HG02852 (cell line): ENCODE results near the gene SDK2.
"Not testable (repeated sequence)": the region's sequence is repeated elsewhere in the genome, so short reads cannot be mapped to it uniquely, and the experiment has no call there.

Experiments used
- ATAC-seq: cut with Tn5 transposase; IDR thresholded peaks from one replicate; pipeline ENCODE4 v1.9.1; 2021; ENCODE audit warnings: mild to moderate bottlenecking, moderate library complexity; ENCODE audit not compliant: unreplicated experiment

SDK2 gene

GRCh38 chr17:73336408-73337329, 307.6 kb downstream of the SDK2 start:
- no peak for ATAC-seq

- ATAC-seq, result no peak
Observed at GRCh38 chr17:73335591-73336407, 308.4 kb downstream of the SDK2 start.

- no peak for ATAC-seq
Observed at GRCh38 chr17:73334771-73335513, 309.3 kb downstream of the SDK2 start.

GRCh38 chr17:73333445-73333844, 310.8 kb downstream of the SDK2 start:
- not testable (repeated sequence) for ATAC-seq

GRCh38 chr17:73331060-73331459, 313.2 kb downstream of the SDK2 start:
- no peak for ATAC-seq

GRCh38 chr17:73327676-73328075, 316.6 kb downstream of the SDK2 start:
- no peak for ATAC-seq

GRCh38 chr17:73325527-73325842, 318.8 kb downstream of the SDK2 start:
- ATAC-seq, result no peak

GRCh38 chr17:73324711-73325526, 319.3 kb downstream of the SDK2 start:
- ATAC-seq, result no peak

GRCh38 chr17:73324160-73324475, 320.1 kb downstream of the SDK2 start:
- ATAC-seq, result no peak

GRCh38 chr17:73323409-73324159, 320.7 kb downstream of the SDK2 start:
- no peak for ATAC-seq

GRCh38 chr17:73320601-73321264, 323.5 kb downstream of the SDK2 start:
- no peak for ATAC-seq

- no peak for ATAC-seq
Observed at GRCh38 chr17:73319766-73320165, 324.5 kb downstream of the SDK2 start.

- no peak for ATAC-seq
Observed at GRCh38 chr17:73318836-73319235, 325.4 kb downstream of the SDK2 start.

GRCh38 chr17:73318427-73318813, 325.8 kb downstream of the SDK2 start:
- no peak for ATAC-seq

GRCh38 chr17:73317513-73318426, 326.5 kb downstream of the SDK2 start:
- no peak for ATAC-seq

- ATAC-seq, result peak; percentile 63
Observed at GRCh38 chr17:73316919-73317505, 327.2 kb downstream of the SDK2 start.

- no peak for ATAC-seq
Observed at GRCh38 chr17:73315471-73315870, 328.8 kb downstream of the SDK2 start.

- ATAC-seq, result no peak
Observed at GRCh38 chr17:73313526-73314127, 330.6 kb downstream of the SDK2 start.
